Fibroblast of skin of back (primary cell): Measurements from ENCODE around the gene GSE1.
A peak's percentile ranks its signal among the peaks of the same experiment; 100 is the strongest.

ENCODE experiments used
- DNase-seq: peaks from one replicate; pipeline ENCODE4 v3.0.0-alpha.2; 2013

The GSE1 gene

GRCh38 chr16:85650844-85651628, 37.9 kb downstream of the GSE1 start:
- DNase-seq: no peak

DNA sequence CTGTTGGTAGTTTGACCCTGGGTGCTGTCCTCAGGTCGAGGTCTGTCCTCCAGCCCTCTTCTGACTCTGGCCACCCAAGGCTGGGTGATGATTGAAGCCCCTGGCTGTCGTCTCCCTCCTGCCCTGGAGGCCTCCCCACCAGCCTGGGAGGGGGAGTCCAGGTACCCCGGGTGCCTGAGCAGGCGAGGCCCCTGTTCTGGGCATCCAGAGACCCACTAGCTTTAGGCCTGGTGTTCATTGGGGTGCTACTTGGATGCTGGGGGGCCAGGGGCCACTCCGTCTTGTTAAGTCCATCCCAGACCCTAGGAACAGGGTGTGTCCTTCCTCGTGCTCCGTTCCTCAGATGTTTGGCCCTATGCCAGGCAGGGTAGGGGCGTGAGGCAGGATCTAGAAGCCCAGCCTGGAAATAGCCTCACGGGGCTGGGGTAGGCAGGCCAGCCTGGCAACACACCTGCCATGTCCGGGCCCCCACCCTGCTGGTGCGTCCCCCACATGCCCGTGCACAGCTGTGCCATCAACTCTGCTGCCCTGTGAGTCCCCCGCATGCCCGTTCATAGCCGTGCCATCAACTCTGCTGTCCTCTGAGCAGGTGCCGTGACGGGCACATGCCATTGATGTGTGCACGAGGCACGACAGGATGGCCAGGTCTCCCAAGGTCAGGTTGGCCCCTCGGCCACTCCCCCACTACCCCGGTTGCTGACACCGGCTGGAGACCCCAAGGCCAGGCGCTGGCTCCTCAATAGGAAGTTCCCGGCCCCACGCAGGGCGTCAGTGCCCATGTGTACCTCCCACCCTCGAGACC, 38.7 kb downstream of the GSE1 start:
- DNase-seq: peak; percentile 22

DNA sequence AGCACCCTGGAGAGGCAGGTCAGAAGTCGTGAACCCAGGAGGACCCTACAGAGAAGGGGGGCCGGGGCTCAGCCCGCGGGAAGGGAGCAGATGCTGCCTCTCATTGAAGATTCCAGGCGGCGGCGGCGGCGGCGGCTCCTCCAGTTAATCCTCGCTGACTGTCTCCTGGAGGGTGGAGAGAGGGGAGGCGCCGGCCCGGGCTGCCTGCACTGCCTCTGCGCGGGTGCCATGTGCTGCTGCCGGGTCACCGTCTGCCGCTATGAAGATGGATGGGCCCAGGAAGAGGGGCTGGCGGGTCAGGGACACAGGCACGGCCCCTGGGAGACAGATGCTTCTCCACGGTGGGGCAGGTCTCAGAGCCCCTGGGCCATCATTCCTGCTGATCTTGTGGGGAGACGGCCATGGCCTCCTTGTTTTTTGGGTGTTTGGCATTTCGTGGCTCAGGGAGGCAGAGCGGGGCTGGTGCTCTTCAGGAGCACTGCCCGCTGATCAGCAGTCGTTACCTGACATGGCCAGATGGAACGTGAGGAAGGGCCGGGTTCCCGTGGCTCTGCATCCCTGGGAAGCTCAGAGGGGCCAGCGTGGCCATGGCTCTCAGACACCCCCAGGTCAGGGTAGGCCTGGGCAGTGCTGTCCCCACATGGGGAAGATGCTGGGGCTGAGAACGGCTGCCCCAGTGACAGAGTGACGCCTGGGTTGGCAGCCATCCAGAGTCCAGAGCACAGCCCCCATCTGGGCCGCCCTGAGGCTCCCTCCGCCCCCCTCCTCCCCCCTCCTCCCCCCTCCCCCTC, 39.5 kb downstream of the GSE1 start:
- peak; percentile 68 for DNase-seq

DNA sequence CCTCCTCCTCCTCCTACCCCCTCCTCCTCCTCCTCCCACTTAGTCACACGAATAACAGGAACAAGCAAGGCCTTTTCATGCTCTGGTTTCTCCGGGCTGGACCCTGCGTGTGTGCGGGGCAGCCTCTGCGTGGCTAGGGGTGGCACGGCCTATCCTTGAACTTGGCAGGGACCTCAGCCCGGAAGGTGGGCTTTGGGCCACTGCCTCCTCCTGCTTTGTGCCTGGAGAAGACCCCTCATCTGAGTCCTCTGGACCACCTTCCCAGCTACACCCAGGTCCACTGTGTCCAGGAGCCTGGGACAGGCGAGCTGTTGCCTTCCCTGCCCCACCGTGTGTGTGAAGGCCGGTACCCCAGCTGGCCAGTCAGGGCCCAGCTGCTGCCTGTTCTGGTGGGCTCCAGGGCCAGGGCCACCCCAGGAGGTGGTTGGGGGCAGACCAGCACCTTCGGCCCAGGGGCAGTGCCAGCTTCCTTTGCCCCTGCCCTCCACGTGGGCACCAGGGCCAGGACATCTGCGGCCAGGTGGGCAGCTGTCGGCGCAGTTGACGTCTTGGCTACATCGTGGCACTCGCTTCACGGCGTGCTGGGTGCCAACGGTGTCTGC, 40.3 kb downstream of the GSE1 start:
- no peak for DNase-seq

DNA sequence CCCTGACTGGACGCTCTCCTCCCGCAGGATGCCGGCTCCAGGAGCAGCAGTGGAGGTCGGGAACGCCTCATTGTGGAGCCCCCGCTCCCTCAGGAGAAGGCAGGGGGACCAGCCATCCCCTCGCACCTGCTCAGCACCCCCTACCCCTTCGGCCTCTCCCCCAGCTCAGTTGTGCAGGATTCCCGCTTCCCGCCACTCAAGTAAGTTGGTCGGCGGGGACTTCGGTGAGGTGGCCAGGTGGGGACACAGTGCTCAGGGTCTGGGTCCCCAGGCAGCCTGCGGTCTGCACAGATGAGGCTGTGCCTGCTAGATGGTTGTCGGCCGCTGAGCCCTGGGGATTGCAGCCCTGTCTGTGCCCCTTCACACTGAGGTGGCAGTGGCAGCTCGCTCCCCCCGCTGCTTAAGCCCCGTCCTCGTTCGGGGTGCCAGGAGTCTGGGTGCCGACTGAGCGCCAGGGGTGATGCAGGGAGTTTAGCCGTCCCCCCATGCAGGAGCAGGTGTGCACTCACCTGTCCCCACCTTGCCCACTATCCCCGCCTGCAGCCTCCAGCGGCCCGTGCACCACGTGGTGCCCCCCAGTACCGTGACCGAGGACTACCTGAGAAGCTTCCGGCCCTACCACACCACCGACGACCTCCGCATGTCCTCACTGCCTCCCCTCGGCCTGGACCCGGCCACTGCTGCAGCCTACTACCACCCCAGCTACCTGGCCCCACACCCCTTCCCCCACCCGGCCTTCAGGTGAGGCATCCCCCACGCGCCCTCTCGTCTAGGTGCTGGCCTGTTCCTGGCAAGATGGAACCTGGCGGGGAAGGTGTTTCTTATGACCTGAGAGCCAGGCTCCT, 41.4 kb downstream of the GSE1 start:
- no peak for DNase-seq

DNA sequence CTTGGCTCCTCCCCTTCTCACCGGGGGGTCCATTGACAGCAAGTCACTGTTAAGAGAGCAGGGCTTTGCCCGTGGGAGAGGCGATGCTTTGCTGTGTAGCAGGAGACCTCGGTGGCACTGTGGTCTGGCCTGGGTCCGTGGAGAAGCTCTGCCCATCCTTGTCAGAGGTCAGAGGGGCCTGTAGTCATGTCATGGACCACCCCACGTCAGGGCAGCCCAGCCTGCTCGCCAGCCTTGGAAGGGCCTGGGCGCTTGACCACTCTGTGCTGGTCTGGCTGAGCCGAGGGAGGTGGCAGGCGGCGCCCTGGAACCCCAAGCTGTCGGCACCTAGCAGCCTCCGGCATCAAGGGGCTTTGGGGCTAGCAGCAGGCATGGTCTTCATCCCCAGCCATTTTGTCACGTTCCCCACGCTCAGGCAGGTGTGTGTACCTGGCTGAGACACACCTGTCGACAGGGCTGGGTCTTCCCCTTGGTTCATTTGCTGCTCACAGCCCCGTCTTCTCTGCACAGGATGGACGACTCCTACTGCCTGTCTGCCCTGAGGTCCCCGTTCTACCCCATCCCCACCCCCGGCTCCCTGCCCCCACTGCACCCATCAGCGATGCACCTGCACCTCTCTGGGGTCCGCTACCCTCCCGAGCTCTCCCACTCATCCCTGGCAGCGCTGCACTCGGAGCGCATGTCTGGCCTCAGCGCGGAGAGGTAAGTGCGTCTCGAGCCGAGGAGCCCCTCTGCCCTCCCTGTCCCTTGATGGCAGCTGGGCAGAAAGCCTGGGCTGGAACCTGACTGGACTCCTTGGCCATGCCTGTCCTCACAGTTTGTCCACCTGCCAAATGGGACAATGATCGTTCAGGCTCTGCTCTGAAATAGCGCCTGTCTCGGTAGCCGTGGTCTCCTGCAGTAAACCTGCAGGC, 42.4 kb downstream of the GSE1 start:
- DNase-seq: no peak

DNA sequence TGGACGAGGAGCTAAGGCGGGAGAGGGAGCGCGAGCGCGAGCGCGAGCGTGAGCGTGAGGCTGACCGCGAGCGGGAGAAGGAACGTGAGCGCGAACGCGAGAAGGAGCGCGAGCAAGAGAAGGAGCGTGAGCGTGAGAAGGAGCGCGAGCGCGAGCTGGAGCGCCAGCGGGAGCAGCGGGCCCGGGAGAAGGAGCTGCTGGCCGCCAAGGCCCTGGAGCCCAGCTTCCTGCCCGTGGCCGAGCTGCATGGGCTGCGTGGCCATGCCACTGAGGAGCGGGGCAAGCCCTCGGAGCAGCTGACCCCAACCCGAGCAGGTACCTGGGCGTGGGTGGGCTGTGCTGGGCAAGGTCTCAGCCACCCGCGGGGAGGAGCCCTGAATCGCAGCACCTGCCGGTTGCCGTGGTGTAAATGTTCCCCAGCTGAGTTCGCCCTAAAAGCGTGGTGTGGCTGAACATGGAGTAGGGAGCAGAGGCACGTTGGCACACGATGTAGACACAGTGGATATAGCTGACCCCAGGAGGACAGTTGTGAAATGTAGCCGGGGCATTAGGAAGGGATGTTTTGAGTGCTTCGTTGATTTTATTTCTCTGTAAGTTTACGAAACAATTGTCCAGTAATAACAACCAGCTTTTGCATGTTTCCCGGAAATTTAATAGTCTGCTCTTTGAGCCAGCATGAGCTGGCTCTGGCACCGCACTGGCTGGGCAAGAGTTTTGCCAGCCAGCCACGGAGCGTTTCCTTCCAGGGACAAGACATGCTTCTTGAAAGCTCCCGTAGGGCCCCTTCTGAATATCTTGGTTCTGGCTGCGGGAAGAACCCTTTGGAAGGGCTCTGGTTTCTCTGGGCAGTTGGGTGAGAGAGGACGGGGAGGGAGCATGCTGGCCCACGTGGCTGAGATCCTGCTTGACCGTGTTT, 43.5 kb downstream of the GSE1 start:
- no peak for DNase-seq

DNA sequence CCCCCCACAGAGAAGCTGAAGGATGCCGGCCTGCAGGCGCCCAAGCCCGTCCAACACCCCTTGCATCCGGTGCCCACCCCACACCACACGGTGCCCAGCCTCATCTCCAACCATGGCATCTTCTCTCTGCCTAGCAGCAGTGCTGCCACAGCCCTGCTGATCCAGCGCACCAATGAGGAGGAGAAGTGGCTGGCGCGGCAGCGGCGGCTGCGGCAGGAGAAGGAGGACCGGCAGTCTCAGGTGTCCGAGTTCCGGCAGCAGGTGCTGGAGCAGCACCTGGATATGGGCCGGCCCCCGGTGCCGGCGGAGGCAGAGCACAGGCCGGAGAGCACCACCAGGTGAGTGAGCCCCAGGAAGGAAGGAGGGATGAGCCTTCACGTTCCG, 44.1 kb downstream of the GSE1 start:
- no peak for DNase-seq

DNA sequence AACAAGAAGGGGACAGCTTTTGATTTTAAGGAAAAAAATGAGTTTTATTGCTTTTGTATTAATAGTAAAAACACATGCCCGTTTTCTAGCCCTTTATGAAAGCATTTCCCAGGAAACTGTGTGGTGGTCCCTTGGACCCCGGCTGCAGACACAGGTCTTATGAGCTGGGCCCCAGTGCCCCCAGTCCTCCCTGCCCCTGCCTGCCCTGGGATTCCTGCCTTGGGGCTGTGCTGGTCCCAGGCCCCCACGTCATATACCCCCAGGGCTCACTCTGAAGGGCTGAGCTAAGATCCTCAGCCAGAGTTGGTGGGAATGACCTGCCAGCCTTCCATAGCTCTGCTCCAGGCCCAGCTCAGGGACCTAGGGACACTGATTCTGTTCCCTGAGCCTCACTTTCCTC, 44.9 kb downstream of the GSE1 start:
- no peak for DNase-seq

DNA sequence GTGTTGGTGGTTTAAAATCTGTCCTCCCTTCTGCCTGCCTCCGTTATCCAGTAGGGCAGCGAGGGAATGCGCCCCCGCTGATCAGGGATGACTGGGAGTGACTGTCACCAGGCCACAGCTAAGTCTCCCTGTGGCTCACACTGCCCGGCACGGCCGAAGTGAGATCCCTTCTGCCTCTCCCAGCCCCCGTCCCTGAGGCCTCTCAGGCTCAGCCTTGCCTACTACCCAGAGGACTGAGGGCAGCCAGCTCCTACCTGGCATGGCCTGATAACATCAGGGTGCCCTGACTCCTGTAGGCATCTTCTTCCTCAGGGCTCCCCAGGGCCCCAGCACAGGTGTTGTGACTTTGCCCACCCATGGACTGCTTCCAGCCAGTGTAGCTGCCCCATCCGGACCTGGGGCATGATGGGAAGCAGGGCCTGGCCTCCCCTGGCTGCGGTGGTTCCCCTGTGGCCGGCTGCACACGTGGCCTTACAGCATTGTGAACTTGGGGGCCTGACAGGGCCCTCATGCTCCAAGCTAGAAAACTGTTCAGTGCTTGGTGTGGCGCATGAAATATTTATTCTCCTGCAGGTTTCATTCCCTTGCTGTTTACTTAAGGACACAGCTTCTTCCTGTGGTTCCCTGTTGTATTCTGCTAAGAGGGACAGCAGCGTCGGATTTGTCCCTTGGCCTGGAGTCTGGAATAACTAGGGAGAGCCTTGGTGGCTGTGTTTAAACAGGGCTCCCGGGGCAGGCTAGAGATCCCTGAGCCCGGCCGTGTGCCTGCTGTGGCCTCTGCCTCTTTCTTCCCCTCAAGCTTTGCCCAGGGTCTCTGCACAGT, 45.6 kb downstream of the GSE1 start:
- DNase-seq: no peak

DNA sequence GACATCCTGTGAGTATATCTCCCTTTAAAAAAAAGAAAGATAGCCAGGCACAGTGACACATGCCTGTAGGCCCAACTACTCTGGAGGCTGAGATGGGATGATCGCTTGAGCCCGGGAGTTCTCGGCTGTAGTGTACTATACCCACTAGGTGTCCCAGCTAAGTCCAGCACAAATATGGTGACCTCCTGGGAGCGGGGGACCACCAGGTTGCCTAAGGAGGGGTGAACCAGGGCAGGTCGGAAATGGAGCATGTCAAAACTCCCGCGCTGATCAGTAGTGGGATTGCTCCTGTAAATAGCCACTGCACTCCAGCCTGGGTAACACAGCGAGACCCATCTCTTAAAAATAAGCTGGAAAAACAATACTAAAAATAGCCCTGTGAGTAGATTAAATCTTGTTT, 46.2 kb downstream of the GSE1 start:
- no peak for DNase-seq

- DNase-seq: peak; percentile 53
Observed at GRCh38 chr16:85659805-85660511, 46.8 kb downstream of the GSE1 start.

- no peak for DNase-seq
Observed at GRCh38 chr16:85660843-85661739, 48.0 kb downstream of the GSE1 start.

DNA sequence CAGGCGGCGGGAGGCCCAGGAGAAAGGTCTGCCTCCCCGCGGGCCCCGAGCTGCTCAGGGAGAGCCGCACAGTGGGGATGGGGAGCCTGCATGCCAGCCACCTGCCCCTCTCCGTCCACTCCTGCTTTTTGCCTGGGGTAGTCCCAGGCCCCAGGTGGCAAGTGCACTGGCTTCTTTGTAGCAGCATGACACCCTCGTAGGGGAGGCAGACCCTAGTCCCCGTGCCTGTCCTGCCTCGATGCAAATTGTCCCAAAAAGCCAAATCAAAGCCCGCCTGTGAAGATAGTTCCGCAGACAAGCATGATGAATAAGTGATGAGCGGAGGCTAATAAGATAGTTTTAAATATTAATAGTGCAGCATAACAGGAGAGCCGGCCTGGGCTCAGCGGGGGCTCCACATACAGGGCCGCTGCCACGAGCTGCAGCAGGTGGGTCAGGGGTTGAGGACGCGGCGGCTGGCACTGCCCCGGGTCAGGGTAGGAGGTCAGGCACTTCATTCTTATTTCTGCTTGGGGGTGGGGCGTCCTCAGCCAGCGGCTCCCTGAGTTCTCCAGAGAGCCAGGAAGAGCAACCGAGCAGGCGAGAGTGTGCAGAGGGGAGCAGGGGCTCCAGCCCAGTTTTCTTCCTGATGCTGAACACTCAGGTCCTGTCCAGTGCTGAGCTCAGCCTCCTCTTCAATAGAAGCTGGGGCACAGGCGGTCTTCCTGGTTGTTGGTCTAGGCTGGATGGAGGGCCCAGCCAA, 48.8 kb downstream of the GSE1 start:
- DNase-seq: no peak

GRCh38 chr16:85662482-85662812, 49.3 kb downstream of the GSE1 start:
- no peak for DNase-seq
